ENCODE results near the gene UBL7.

DNA sequence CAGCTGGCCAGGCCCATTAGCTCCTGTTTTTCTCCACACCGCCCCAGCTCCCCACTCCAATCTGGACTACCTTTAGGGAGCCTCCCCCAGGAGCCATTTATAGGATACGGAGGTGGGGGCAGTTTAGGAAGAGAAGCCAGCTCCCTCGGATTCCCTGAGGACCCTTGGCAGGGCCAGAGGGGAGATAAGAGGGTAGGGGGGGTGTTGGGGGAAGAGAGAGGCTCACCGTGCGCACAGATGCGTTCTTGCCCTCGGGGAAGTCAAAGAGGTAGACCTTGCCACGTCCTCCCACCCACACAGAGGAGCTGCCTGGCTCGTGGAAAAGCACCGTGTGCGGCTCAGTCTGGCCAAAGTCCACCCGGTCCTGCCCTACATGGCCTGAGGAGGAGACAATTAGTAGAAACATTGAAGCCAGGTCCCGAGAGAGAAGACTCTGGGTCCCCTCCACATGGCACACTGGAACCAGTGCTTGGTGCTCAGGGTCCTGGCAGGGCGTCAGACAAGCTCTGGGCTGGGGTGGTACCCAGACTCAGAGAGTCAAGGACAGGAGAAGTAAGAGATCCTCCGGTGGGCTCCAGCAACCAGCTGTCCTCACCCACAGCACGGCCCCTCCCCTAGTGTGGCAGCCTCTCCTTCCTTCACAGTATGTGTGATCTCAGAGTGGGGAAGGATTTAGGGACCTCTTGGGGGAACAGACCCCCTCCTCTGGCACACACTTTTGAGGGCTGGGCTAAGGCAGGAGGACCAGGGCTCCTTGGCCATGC, 42.2 kb downstream of the UBL7 start:
- TF ChIP-seq, protein P1, sequence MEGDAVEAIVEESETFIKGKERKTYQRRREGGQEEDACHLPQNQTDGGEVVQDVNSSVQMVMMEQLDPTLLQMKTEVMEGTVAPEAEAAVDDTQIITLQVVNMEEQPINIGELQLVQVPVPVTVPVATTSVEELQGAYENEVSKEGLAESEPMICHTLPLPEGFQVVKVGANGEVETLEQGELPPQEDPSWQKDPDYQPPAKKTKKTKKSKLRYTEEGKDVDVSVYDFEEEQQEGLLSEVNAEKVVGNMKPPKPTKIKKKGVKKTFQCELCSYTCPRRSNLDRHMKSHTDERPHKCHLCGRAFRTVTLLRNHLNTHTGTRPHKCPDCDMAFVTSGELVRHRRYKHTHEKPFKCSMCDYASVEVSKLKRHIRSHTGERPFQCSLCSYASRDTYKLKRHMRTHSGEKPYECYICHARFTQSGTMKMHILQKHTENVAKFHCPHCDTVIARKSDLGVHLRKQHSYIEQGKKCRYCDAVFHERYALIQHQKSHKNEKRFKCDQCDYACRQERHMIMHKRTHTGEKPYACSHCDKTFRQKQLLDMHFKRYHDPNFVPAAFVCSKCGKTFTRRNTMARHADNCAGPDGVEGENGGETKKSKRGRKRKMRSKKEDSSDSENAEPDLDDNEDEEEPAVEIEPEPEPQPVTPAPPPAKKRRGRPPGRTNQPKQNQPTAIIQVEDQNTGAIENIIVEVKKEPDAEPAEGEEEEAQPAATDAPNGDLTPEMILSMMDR (IDR thresholded peaks at IDR 0.05) = no peak
- TF ChIP-seq EZH2 (IDR thresholded peaks at IDR 0.05; ENCODE audit: borderline replicate concordance, insufficient read depth, low read depth, low read length, poor library complexity, severe bottlenecking) = no peak

All from B cell (primary cell).